CD4-positive, alpha-beta T cell (primary cell): ENCODE measurements around the gene GNG7. TPM values are rescaled to one million over a fixed set of nuclear protein-coding genes. Genes with fewer than 3 reads are reported as not detected.
"Not testable (repeated sequence)": the region's sequence is repeated elsewhere in the genome, so short reads cannot be mapped to it uniquely, and the experiment has no call there.

Source experiments
- ATAC-seq: fragments of 200-7000 bp; cut with Tn5 transposase; one replicate; pipeline ENCODE4 v1.10.0; 2022; ENCODE audit warnings: mild to moderate bottlenecking; ENCODE audit not compliant: poor library complexity
- CTCF ChIA-PET: fragments of 350-600 bp; sonication (Branson Sonifier 250); formaldehyde crosslinking; loops from one replicate; lab custom pipeline; 2021; ENCODE audit warnings: antibody characterized with exemption, inconsistent platforms; lab: Charles Lee
- POLR2A ChIA-PET: fragments of 350-600 bp; sonication (Branson Sonifier 250); formaldehyde crosslinking; loops from one replicate; lab custom pipeline; 2021; ENCODE audit warnings: antibody characterized with exemption, inconsistent platforms; lab: Charles Lee
- DNase-seq, 14 experiments: peaks; one replicate each; pipeline ENCODE4 v3.0.0-alpha.2; 2013 to 2020; ENCODE audit warnings: mixed read lengths in 2 of 14
- H3K27ac ChIP-seq, 2 donors: one replicate each; pipeline versions ENCODE4 v1.5.1 to v1.7.0; 2013; ENCODE audit warnings: low read length in 2 of 2, low read depth in 1 of 2, mild to moderate bottlenecking in 1 of 2
- H3K27me3 ChIP-seq, 2 experiments: 1 replicate in 1 of 2; 2 replicates in 1 of 2; pipeline versions ENCODE4 v1.6.1 to v1.7.0; 2013; ENCODE audit warnings: low read length in 2 of 2, control low read depth in 1 of 2, mild to moderate bottlenecking in 1 of 2, moderate library complexity in 1 of 2; ENCODE audit not compliant: insufficient read depth in 2 of 2, control insufficient read depth in 1 of 2
- H3K36me3 ChIP-seq: one replicate; pipeline ENCODE4 v1.6.1; 2013; ENCODE audit warnings: low read length, control low read depth; ENCODE audit not compliant: insufficient read depth
- H3K4me1 ChIP-seq: one replicate; pipeline ENCODE4 v1.6.1; 2013; ENCODE audit warnings: low read length, control low read depth; ENCODE audit not compliant: insufficient read depth
- H3K4me3 ChIP-seq: one replicate; pipeline ENCODE4 v1.5.1; 2013; ENCODE audit warnings: mild to moderate bottlenecking, low read length, moderate library complexity
- H3K9me3 ChIP-seq, 2 experiments: 1 replicate in 1 of 2; 2 replicates in 1 of 2; pipeline versions ENCODE4 v1.6.1 to v1.7.0; 2013; ENCODE audit warnings: low read length in 2 of 2, mild to moderate bottlenecking in 2 of 2, control low read depth in 1 of 2, moderate library complexity in 1 of 2; ENCODE audit not compliant: control insufficient read depth in 1 of 2, insufficient read depth in 1 of 2
- H3K27ac Mint-ChIP-seq: one replicate; pipeline ENCODE4 v1.8.0; 2020; ENCODE audit warnings: mixed read lengths
- H3K27me3 Mint-ChIP-seq: one replicate; pipeline ENCODE4 v1.8.0; 2021; ENCODE audit warnings: mixed read lengths
- H3K36me3 Mint-ChIP-seq: one replicate; pipeline ENCODE4 v1.8.0; 2021; ENCODE audit warnings: low read depth, mixed read lengths
- H3K4me1 Mint-ChIP-seq: one replicate; pipeline ENCODE4 v1.8.0; 2021; ENCODE audit warnings: low read depth, mixed read lengths
- H3K4me3 Mint-ChIP-seq: one replicate; pipeline ENCODE4 v1.8.0; 2020; ENCODE audit warnings: mild to moderate bottlenecking, mixed read lengths
- H3K9me3 Mint-ChIP-seq: one replicate; pipeline ENCODE4 v1.8.0; 2020; ENCODE audit warnings: mixed read lengths
- CTCF ChIP-seq: fragments of 200-600 bp; IDR thresholded peaks from one replicate; pipeline ENCODE4 v1.8.0; 2022; ENCODE audit warnings: antibody characterized with exemption, mild to moderate bottlenecking
- intact Hi-C, 2 experiments: fragments of 100-400 bp; cut with DNase I in 1 of 2; cut with micrococcal nuclease in 1 of 2; formaldehyde crosslinking; loops; one replicate each; pipeline versions ENCODE4 v1.15.1 to v1.9.0; 2023 to 2025; cut with DNase I, micrococcal nuclease
- total RNA-seq, 174 experiments: library from RNA in 2 of 174; stranded (reverse) in 2 of 174; gene quantifications; one replicate each; pipeline ENCODE4 v1.2.3 and lab custom pipeline; 2021 to 2026

GNG7 gene
- total RNA-seq, 2 experiments from 2014 or later: 5.2 to 5.7 TPM

GRCh38 chr19:2608602-2608922 is 93.9 kb downstream of the GNG7 start:
- no peaks in the 10 kb centered on the region for H3K36me3 ChIP-seq
- H3K9me3 ChIP-seq: no peaks in the 10 kb centered on the region
- ATAC-seq (no peak), DNase-seq (no peak)
- Mint-ChIP-seq H3K27ac (no peak overlapping the region), H3K4me1 (peaks cover 34% of the 10 kb centered on the region), H3K27me3 (peaks cover 4% of the 10 kb centered on the region), H3K36me3 (no peaks in the 10 kb centered on the region), H3K9me3 (no peaks in the 10 kb centered on the region), H3K4me3 (peak overlapping the region; percentile 4)
- H3K27ac ChIP-seq: no peak overlapping the region
- no peak overlapping the region for H3K4me3 ChIP-seq
- no peaks in the 10 kb centered on the region for H3K27me3 ChIP-seq
- ChIA-PET POLR2A (interaction anchor here (1.1 to 4.9 kb wide), 3 partner anchors 10 to 131 kb away, joined by 3 to 152 read pairs (median 19); partner anchors contain the start of gene GADD45B), CTCF (interaction anchor here (1.4 to 4.8 kb wide), 4 partner anchors 28 to 132 kb away, joined by 4 to 37 read pairs (median 10); partner anchors contain the start of gene GADD45B)
- no peak for TF ChIP-seq CTCF
- intact Hi-C loops: loop anchor here (1.0 to 2.0 kb wide), 2 partner anchors 9 to 28 kb away; no protein-coding TSS in a partner anchor
- H3K4me1 ChIP-seq: peaks cover 32% of the 10 kb centered on the region

- H3K9me3 Mint-ChIP-seq: no peaks in the 10 kb centered on the region
- Histone ChIP-seq H3K36me3 (no peaks in the 10 kb centered on the region), H3K27ac (no peak overlapping the region), H3K4me3 (peak overlapping the region; percentile 31), H3K27me3 (no peaks in the 10 kb centered on the region), H3K4me1 (peaks cover 29% of the 10 kb centered on the region), H3K9me3 (no peaks in the 10 kb centered on the region)
- DNase-seq (peak; percentile 54 to 94 (median 68)), ATAC-seq (peak; percentile 77)
- peaks cover 28% of the 10 kb centered on the region for H3K4me1 Mint-ChIP-seq
- peaks cover 4% of the 10 kb centered on the region for H3K27me3 Mint-ChIP-seq
- intact Hi-C loops: loop anchor here (1.0 to 2.0 kb wide), 2 partner anchors 9 to 27 kb away; no protein-coding TSS in a partner anchor
- ChIA-PET CTCF (interaction anchor here (0.6 to 4.8 kb wide), 11 partner anchors 9 to 1109 kb away, joined by 3 to 37 read pairs (median 4); partner anchors contain the start of gene GADD45B), POLR2A (interaction anchor here (1.1 to 4.9 kb wide), 5 partner anchors 9 to 131 kb away, joined by 3 to 152 read pairs (median 4); partner anchors contain the start of gene GADD45B)
- H3K4me3 Mint-ChIP-seq: peak overlapping the region; percentile 79
- peak overlapping the region; percentile 69 for H3K27ac Mint-ChIP-seq
- no peaks in the 10 kb centered on the region for H3K36me3 Mint-ChIP-seq
- TF ChIP-seq CTCF: no peak
Observed at GRCh38 chr19:2607712-2608601, 94.5 kb downstream of the GNG7 start.

DNA sequence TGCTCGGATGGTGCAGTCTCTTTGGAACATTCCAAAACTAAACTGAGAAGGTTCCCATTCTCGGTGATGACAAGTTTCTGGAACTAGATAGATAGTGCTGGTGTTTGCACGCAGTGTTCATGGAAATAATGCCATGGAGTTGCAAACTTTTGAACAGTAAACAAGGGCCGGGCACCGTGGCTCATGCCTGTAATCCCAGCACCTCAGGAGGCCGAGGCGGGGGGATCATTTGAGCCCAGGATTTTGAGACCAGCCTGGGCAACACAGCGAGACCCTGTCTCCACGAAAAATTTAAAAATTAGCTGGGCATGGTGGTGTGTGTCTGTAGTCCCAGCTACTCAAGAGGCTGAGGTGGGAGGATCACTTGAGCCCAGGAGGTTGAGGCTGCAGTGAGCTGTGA is 95.7 kb downstream of the GNG7 start:
- ChIA-PET CTCF (interaction anchor here (0.9 to 4.8 kb wide), 4 partner anchors 30 to 131 kb away, joined by 3 to 37 read pairs (median 6); partner anchors contain the start of gene GADD45B), POLR2A (interaction anchor here (1.2 to 4.9 kb wide), 4 partner anchors 14 to 129 kb away, joined by 3 to 152 read pairs (median 12); partner anchors contain the start of gene GADD45B)
- intact Hi-C loops, H3K9me3 ChIP-seq, H3K27ac ChIP-seq, H3K27ac Mint-ChIP-seq, H3K36me3 ChIP-seq, H3K4me3 Mint-ChIP-seq, H3K4me3 ChIP-seq, DNase-seq, H3K27me3 Mint-ChIP-seq, H3K36me3 Mint-ChIP-seq, H3K27me3 ChIP-seq, ATAC-seq, H3K9me3 Mint-ChIP-seq: not testable (repeated sequence)
- H3K4me1 ChIP-seq: peaks cover 29% of the 10 kb centered on the region
- H3K4me1 Mint-ChIP-seq: peaks cover 26% of the 10 kb centered on the region

GRCh38 chr19:2605889-2606288 is 96.6 kb downstream of the GNG7 start:
- H3K27ac Mint-ChIP-seq, H3K9me3 ChIP-seq, intact Hi-C loops, H3K4me3 Mint-ChIP-seq, H3K27ac ChIP-seq, H3K9me3 Mint-ChIP-seq, H3K4me3 ChIP-seq, H3K36me3 ChIP-seq, H3K27me3 ChIP-seq, ATAC-seq, H3K36me3 Mint-ChIP-seq, H3K27me3 Mint-ChIP-seq, DNase-seq: not testable (repeated sequence)
- ChIA-PET CTCF (interaction anchor here (0.9 to 1.3 kb wide), 3 partner anchors 31 to 129 kb away, joined by 3 to 4 read pairs (median 3); partner anchors contain the start of gene GADD45B), POLR2A (interaction anchor here (1.2 kb wide), 1 partner anchor 130 kb away, joined by 5 read pairs; the partner anchor contains the start of gene GADD45B)
- H3K4me1 Mint-ChIP-seq: peaks cover 21% of the 10 kb centered on the region
- H3K4me1 ChIP-seq: peaks cover 22% of the 10 kb centered on the region
